Activated B cell treated with CpG ODN at 0.5 μM for 24 hours (primary cell): ENCODE measurements around the gene KCNQ1. TPM values are rescaled to one million over a fixed set of nuclear protein-coding genes. Genes with fewer than 3 reads are reported as not detected.

Experiments
- ATAC-seq: fragments of 200-7000 bp; cut with Tn5 transposase; one replicate; pipeline ENCODE4 v1.10.0; 2021; ENCODE audit warnings: low read depth, mild to moderate bottlenecking, moderate library complexity
- CTCF ChIA-PET: fragments of 350-600 bp; sonication (Branson Sonifier 250); formaldehyde crosslinking; loops from one replicate; lab custom pipeline; 2021; ENCODE audit warnings: antibody characterized with exemption; lab: Charles Lee
- POLR2A ChIA-PET: fragments of 350-600 bp; sonication (Branson Sonifier 250); formaldehyde crosslinking; loops from one replicate; lab custom pipeline; 2021; ENCODE audit warnings: antibody characterized with exemption; lab: Charles Lee
- DNase-seq: peaks from one replicate; pipeline ENCODE4 v3.0.0; 2022
- H3K27ac Mint-ChIP-seq: one replicate; pipeline ENCODE4 v1.8.0; 2020; ENCODE audit warnings: mixed read lengths
- H3K27me3 Mint-ChIP-seq: one replicate; pipeline ENCODE4 v1.8.0; 2021; ENCODE audit warnings: mixed read lengths
- H3K36me3 Mint-ChIP-seq: one replicate; pipeline ENCODE4 v1.8.0; 2021; ENCODE audit warnings: low read depth, mixed read lengths
- H3K4me1 Mint-ChIP-seq: one replicate; pipeline ENCODE4 v1.8.0; 2021; ENCODE audit warnings: mixed read lengths
- H3K4me3 Mint-ChIP-seq: one replicate; pipeline ENCODE4 v1.8.0; 2020; ENCODE audit warnings: mild to moderate bottlenecking, mixed read lengths
- H3K9me3 Mint-ChIP-seq: one replicate; pipeline ENCODE4 v1.8.0; 2020; ENCODE audit warnings: mixed read lengths
- CTCF ChIP-seq: fragments of 200-600 bp; IDR thresholded peaks from one replicate; pipeline ENCODE4 v1.8.0; 2022; ENCODE audit warnings: antibody characterized with exemption, mild to moderate bottlenecking
- intact Hi-C: fragments of 100-400 bp; cut with micrococcal nuclease; formaldehyde crosslinking; loops from one replicate; pipeline ENCODE4 v1.15.1; 2024
- total RNA-seq: library from RNA; stranded (reverse); gene quantifications from 2 replicates; pipeline ENCODE4 v1.2.3, GENCODE V29; 2022

The KCNQ1 gene
- total RNA-seq, 1 donor from 2014 or later = 6.5 TPM

DNA sequence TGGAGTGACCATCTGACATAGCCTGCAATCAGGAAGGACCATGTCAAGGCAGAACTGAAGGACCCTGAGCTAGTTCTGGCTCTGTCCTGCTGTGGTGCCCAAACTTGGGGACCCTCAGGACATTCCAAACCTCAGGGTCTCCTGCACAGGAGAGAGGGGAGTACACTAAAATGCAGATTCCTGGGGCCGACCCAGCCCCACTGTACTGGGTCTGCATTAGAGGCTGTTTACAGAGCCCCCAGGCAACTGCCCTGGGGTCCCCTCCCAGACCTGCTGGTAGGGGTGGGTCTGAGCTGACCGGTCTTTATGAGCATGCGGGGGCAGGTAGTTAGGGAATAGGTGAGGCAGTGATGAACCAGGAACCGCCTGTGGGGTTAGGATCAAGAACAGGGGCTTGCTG is 7.3 kb upstream of the KCNQ1 start:
- H3K27ac Mint-ChIP-seq = no peak overlapping the region
- DNase-seq (peak; percentile 9), ATAC-seq (no peak)
- no peak overlapping the region for H3K4me3 Mint-ChIP-seq
- peaks cover 3% of the 10 kb centered on the region for H3K9me3 Mint-ChIP-seq
- intact Hi-C loops = no loop called here
- no peaks in the 10 kb centered on the region for H3K27me3 Mint-ChIP-seq
- no peaks in the 10 kb centered on the region for H3K4me1 Mint-ChIP-seq
- no peak for TF ChIP-seq CTCF
- ChIA-PET POLR2A (no interaction called here), CTCF (no interaction called here)
- no peaks in the 10 kb centered on the region for H3K36me3 Mint-ChIP-seq

- CTCF ChIA-PET = no interaction called here
- intact Hi-C loops = loop anchor here (5.0 to 10.0 kb wide), 2 partner anchors 447 to 555 kb away; partner anchors contain the start of genes CDKN1C and NAP1L4
- H3K27ac Mint-ChIP-seq = no peak overlapping the region
- no peak for TF ChIP-seq CTCF
- no peaks in the 10 kb centered on the region for H3K27me3 Mint-ChIP-seq
- peaks cover 3% of the 10 kb centered on the region for H3K4me1 Mint-ChIP-seq
- POLR2A ChIA-PET = no interaction called here
- H3K9me3 Mint-ChIP-seq = peaks cover 3% of the 10 kb centered on the region
- DNase-seq (no peak), ATAC-seq (no peak)
- no peaks in the 10 kb centered on the region for H3K36me3 Mint-ChIP-seq
- H3K4me3 Mint-ChIP-seq = no peak overlapping the region
These were observed 5.0 kb upstream of the KCNQ1 start for GRCh38 chr11:2439820-2440219.

DNA sequence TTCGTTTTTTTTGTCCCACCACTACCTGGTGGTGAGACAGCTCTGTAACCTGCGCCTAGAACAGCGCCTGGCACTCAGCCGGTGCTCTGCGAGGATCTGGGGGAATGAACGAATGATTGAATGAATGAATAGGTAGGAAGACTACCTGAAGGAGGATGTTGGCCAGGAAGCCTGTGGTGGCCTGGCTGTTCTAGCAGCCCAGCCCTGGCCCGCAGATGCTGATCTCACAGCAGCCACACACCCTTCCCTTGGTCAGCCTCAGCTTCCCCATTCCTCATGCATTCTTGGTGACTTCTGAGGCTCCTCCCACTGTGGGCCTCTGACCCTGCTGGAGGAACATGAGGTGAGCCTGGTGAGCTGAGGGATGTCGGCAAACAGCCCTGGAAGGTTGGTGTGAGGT is 4.2 kb upstream of the KCNQ1 start:
- no peak for TF ChIP-seq CTCF
- POLR2A ChIA-PET = interaction anchor here (2.1 kb wide), 1 partner anchor 86 kb away, joined by 5 read pairs; no protein-coding TSS in a partner anchor
- Mint-ChIP-seq H3K36me3 (no peaks in the 10 kb centered on the region), H3K4me3 (no peak overlapping the region), H3K9me3 (peaks cover 3% of the 10 kb centered on the region), H3K4me1 (peaks cover 8% of the 10 kb centered on the region), H3K27ac (no peak overlapping the region), H3K27me3 (no peaks in the 10 kb centered on the region)
- CTCF ChIA-PET = interaction anchor here (1.2 kb wide), 1 partner anchor 92 kb away, joined by 4 read pairs; no protein-coding TSS in a partner anchor
- intact Hi-C loops = loop anchor here (5.0 to 10.0 kb wide), 2 partner anchors 447 to 554 kb away; partner anchors contain the start of genes CDKN1C and NAP1L4
- ATAC-seq (no peak), DNase-seq (peak; percentile 12)

DNA sequence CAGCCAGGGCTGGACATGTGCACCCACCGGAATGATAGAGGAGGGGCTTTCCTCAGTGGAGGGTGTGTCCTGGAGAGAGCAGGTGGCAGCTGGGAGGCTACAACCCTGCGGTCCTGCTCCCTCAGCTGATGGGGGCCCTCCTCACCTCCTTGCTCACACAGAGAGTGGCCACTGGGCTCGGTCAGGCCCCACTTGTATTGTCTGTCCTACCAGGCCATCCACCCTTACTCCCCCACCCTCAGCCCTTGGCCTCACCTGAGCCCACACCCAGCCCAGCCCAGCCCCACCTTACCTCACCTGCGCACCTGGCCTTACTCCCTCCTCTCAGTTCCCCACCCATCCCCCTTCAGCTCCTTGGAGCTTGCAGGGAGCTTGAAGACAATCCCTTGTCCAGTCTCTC is 3.6 kb upstream of the KCNQ1 start:
- no peaks in the 10 kb centered on the region for H3K27me3 Mint-ChIP-seq
- ChIA-PET CTCF (interaction anchor here (1.2 to 1.3 kb wide), 2 partner anchors 20 to 92 kb away, joined by 3 to 4 read pairs; no protein-coding TSS in a partner anchor), POLR2A (interaction anchor here (2.1 kb wide), 1 partner anchor 85 kb away, joined by 5 read pairs; no protein-coding TSS in a partner anchor)
- no peaks in the 10 kb centered on the region for H3K36me3 Mint-ChIP-seq
- intact Hi-C loops = loop anchor here (5.0 to 10.0 kb wide), 2 partner anchors 446 to 554 kb away; partner anchors contain the start of genes CDKN1C and NAP1L4
- peaks cover 13% of the 10 kb centered on the region for H3K4me1 Mint-ChIP-seq
- no peak overlapping the region for H3K4me3 Mint-ChIP-seq
- peaks cover 3% of the 10 kb centered on the region for H3K9me3 Mint-ChIP-seq
- no peak for DNase-seq
- no peak overlapping the region for H3K27ac Mint-ChIP-seq
- no peak for ATAC-seq
- TF ChIP-seq CTCF = no peak

GRCh38 chr11:2442589-2442988 is 2.2 kb upstream of the KCNQ1 start:
- Mint-ChIP-seq H3K4me3 (no peak overlapping the region), H3K9me3 (peaks cover 3% of the 10 kb centered on the region), H3K27ac (no peak overlapping the region), H3K4me1 (peaks cover 27% of the 10 kb centered on the region), H3K36me3 (no peaks in the 10 kb centered on the region), H3K27me3 (no peaks in the 10 kb centered on the region)
- intact Hi-C loops = loop anchor here (5.0 to 10.0 kb wide), 2 partner anchors 445 to 552 kb away; partner anchors contain the start of genes CDKN1C and NAP1L4
- no peak for DNase-seq
- ChIA-PET POLR2A (interaction anchor here (2.1 kb wide), 1 partner anchor 84 kb away, joined by 5 read pairs; no protein-coding TSS in a partner anchor), CTCF (interaction anchor here (1.3 kb wide), 1 partner anchor 22 kb away, joined by 3 read pairs; no protein-coding TSS in a partner anchor)
- TF ChIP-seq CTCF = no peak
- ATAC-seq = no peak
